ENCODE data around the gene CANT1.

The CANT1 gene

GRCh38 chr17:78974635-78975591, 34.7 kb downstream of the CANT1 start:
- Histone ChIP-seq H3K27me3 (replicated peaks; ENCODE audit: control insufficient read depth, insufficient read depth, low read length) (no peaks in the 10 kb centered on the region), H3K9ac (ENCODE audit: low read length) (peak overlapping the region; percentile 62), H3K36me3 (ENCODE audit: control insufficient read depth, insufficient read depth, low read length, severe bottlenecking) (peaks cover 31% of the 10 kb centered on the region), H3K4me1 (ENCODE audit: control insufficient read depth, insufficient read depth, low read length) (peaks cover 67% of the 10 kb centered on the region), H3K9me3 (ENCODE audit: control insufficient read depth, low read length) (no peaks in the 10 kb centered on the region), H3K4me3 (ENCODE audit: low read length) (no peak overlapping the region)
- DNase-seq (ENCODE audit: low read depth) = peak; percentile 84

DNA sequence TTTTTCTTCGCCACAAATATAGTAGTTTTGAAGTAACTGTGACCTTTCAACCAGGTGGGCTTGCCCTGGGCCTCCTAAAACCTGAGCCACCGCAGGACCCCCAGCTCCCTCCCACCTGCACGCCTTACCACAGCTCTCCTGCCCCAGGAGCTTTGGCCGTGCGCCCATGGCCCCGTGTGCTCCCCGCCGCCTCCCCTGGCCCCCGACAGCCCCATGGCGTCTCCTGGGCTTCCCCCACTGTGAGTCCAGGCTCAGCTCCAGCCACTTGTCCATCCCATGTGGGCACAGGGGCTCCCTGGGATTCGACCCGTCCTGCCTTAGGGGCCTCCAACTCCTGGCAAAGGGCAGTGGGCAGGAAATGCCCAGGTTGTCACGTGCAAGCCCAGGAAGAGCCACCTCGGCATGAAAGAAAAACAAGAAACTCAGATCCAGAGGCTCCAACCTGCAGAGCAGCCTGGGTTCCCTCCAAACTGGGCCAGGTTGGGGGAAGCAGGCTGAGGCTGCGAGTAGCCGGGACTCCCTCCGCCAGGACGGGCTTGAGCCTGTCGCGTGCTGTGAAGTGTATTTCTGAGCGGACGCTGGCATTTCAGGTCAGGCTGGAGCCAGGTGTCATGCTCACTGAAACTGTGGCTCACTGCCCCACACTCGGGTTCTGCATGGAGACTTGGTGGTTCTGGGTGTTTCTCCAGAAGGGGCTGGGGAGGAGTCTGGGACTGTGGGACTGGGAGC, 35.6 kb downstream of the CANT1 start:
- H3K9me3 ChIP-seq (ENCODE audit: control insufficient read depth, low read length) = no peaks in the 10 kb centered on the region
- DNase-seq (ENCODE audit: low read depth) = no peak
- peaks cover 34% of the 10 kb centered on the region for H3K36me3 ChIP-seq (ENCODE audit: control insufficient read depth, insufficient read depth, low read length, severe bottlenecking)
- H3K9ac ChIP-seq (ENCODE audit: low read length) = peak overlapping the region; percentile 62
- no peaks in the 10 kb centered on the region for H3K27me3 ChIP-seq (replicated peaks; ENCODE audit: control insufficient read depth, insufficient read depth, low read length)
- peaks cover 60% of the 10 kb centered on the region for H3K4me1 ChIP-seq (ENCODE audit: control insufficient read depth, insufficient read depth, low read length)
- no peak overlapping the region for H3K4me3 ChIP-seq (ENCODE audit: low read length)

DNA sequence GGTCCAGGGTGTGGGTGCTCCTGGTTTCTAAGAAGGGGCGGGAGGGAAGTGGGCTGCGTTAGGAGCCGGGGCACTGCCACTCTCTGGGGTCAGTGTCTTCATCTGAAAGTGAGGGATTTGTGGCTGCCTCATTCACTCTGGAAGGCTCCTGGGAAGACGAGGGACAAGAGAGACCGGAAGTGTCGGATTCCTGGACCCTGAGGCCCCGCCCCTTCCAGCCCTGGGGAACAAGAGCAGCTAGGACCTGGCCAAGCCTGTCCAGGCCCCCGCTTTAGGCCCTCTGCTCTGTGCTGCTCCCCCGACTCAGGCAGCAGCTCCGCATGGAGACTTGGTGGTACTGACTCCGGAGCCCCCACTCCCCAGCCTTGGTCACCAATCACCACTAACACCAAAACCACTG, 36.4 kb downstream of the CANT1 start:
- DNase-seq (ENCODE audit: low read depth) = no peak
- H3K27me3 ChIP-seq (replicated peaks; ENCODE audit: control insufficient read depth, insufficient read depth, low read length) = no peaks in the 10 kb centered on the region
- no peak overlapping the region for H3K4me3 ChIP-seq (ENCODE audit: low read length)

GRCh38 chr17:78972507-78973105, 37.0 kb downstream of the CANT1 start:
- H3K4me3 ChIP-seq (ENCODE audit: low read length) = no peak overlapping the region
- DNase-seq (ENCODE audit: low read depth) = no peak
- H3K9me3 ChIP-seq (ENCODE audit: control insufficient read depth, low read length) = no peaks in the 10 kb centered on the region
- H3K27me3 ChIP-seq (replicated peaks; ENCODE audit: control insufficient read depth, insufficient read depth, low read length) = no peaks in the 10 kb centered on the region
- H3K9ac ChIP-seq (ENCODE audit: low read length) = no peak overlapping the region
- peaks cover 46% of the 10 kb centered on the region for H3K4me1 ChIP-seq (ENCODE audit: control insufficient read depth, insufficient read depth, low read length)
- peaks cover 39% of the 10 kb centered on the region for H3K36me3 ChIP-seq (ENCODE audit: control insufficient read depth, insufficient read depth, low read length, severe bottlenecking)

More for the DNA sequence above, 36.4 kb downstream of the CANT1 start:
- H3K36me3 ChIP-seq (ENCODE audit: control insufficient read depth, insufficient read depth, low read length, severe bottlenecking) = peaks cover 39% of the 10 kb centered on the region
- no peaks in the 10 kb centered on the region for H3K9me3 ChIP-seq (ENCODE audit: control insufficient read depth, low read length)
- H3K4me1 ChIP-seq (ENCODE audit: control insufficient read depth, insufficient read depth, low read length) = peaks cover 52% of the 10 kb centered on the region
- no peak overlapping the region for H3K9ac ChIP-seq (ENCODE audit: low read length)

- H3K9ac ChIP-seq (ENCODE audit: low read length) = peak overlapping the region; percentile 45
- peaks cover 34% of the 10 kb centered on the region for H3K36me3 ChIP-seq (ENCODE audit: control insufficient read depth, insufficient read depth, low read length, severe bottlenecking)
- DNase-seq (ENCODE audit: low read depth) = no peak
- no peak overlapping the region for H3K4me3 ChIP-seq (ENCODE audit: low read length)
- H3K4me1 ChIP-seq (ENCODE audit: control insufficient read depth, insufficient read depth, low read length) = peaks cover 39% of the 10 kb centered on the region
- no peaks in the 10 kb centered on the region for H3K9me3 ChIP-seq (ENCODE audit: control insufficient read depth, low read length)
- H3K27me3 ChIP-seq (replicated peaks; ENCODE audit: control insufficient read depth, insufficient read depth, low read length) = no peaks in the 10 kb centered on the region
These were observed 37.6 kb downstream of the CANT1 start for GRCh38 chr17:78971756-78972506.

- no peak overlapping the region for H3K4me3 ChIP-seq (ENCODE audit: low read length)
- H3K27me3 ChIP-seq (replicated peaks; ENCODE audit: control insufficient read depth, insufficient read depth, low read length) = no peaks in the 10 kb centered on the region
- DNase-seq (ENCODE audit: low read depth) = peak; percentile 92
- H3K9me3 ChIP-seq (ENCODE audit: control insufficient read depth, low read length) = no peaks in the 10 kb centered on the region
- H3K9ac ChIP-seq (ENCODE audit: low read length) = peak overlapping the region; percentile 45
- peaks cover 31% of the 10 kb centered on the region for H3K4me1 ChIP-seq (ENCODE audit: control insufficient read depth, insufficient read depth, low read length)
- peaks cover 26% of the 10 kb centered on the region for H3K36me3 ChIP-seq (ENCODE audit: control insufficient read depth, insufficient read depth, low read length, severe bottlenecking)
These were observed 38.5 kb downstream of the CANT1 start for GRCh38 chr17:78970834-78971755.

DNA sequence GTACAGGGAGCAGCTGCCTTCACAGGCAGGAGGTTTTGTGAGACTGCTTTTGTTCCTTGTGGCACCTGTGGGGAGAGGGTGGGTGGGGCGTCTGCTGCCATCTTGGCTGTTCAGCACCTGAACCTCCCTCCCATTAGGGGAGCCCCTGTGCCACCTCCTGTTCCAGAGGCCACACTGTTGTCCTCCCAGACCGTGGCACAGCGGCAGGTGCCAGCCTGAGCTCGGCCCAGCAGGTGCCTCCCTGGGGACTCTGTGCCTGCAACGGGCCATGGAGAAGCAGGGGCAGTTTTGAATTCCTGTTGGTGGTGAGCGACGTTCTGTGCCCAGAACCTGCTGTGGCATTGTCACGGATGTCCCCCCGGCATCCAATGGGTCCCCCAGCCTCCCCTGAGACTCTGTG, 39.7 kb downstream of the CANT1 start:
- Histone ChIP-seq H3K4me1 (ENCODE audit: control insufficient read depth, insufficient read depth, low read length) (peaks cover 21% of the 10 kb centered on the region), H3K4me3 (ENCODE audit: low read length) (no peak overlapping the region), H3K9me3 (ENCODE audit: control insufficient read depth, low read length) (no peaks in the 10 kb centered on the region), H3K9ac (ENCODE audit: low read length) (no peak overlapping the region), H3K36me3 (ENCODE audit: control insufficient read depth, insufficient read depth, low read length, severe bottlenecking) (peaks cover 23% of the 10 kb centered on the region), H3K27me3 (replicated peaks; ENCODE audit: control insufficient read depth, insufficient read depth, low read length) (no peaks in the 10 kb centered on the region)
- no peak for DNase-seq (ENCODE audit: low read depth)

DNA sequence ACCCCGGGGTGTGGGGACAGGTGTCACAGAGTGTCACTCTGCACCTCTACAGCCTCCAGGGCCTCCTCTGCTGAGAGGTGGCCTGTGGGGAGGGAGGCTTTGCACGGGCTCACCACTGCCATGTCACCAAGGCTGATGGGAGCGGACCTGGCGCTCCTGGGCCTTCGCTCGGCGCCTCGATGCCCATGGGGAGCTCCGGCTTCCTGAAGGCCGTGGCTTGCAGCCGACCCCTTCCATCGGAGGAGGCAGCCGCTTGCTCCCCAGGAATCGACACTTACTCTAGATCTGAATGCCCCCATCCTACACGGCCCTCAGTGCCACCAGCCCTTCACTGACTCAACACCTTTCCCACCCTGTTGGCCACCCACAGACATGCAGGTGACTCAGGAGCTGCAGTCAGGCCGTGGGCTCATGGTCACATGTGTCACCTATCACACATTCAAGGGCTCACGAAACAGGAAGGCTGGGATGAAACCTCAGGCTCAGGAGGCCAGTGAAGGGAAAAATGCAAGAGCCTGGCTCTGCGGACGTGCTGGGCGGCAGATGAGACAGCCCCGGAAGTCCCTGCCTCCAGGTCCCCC, 41.7 kb downstream of the CANT1 start:
- no peaks in the 10 kb centered on the region for H3K27me3 ChIP-seq (replicated peaks; ENCODE audit: control insufficient read depth, insufficient read depth, low read length)
- no peak overlapping the region for H3K4me3 ChIP-seq (ENCODE audit: low read length)
- H3K9me3 ChIP-seq (ENCODE audit: control insufficient read depth, low read length) = no peaks in the 10 kb centered on the region
- no peak for DNase-seq (ENCODE audit: low read depth)
- H3K4me1 ChIP-seq (ENCODE audit: control insufficient read depth, insufficient read depth, low read length) = peaks cover 11% of the 10 kb centered on the region
- peaks cover 12% of the 10 kb centered on the region for H3K36me3 ChIP-seq (ENCODE audit: control insufficient read depth, insufficient read depth, low read length, severe bottlenecking)
- no peak overlapping the region for H3K9ac ChIP-seq (ENCODE audit: low read length)

DNA sequence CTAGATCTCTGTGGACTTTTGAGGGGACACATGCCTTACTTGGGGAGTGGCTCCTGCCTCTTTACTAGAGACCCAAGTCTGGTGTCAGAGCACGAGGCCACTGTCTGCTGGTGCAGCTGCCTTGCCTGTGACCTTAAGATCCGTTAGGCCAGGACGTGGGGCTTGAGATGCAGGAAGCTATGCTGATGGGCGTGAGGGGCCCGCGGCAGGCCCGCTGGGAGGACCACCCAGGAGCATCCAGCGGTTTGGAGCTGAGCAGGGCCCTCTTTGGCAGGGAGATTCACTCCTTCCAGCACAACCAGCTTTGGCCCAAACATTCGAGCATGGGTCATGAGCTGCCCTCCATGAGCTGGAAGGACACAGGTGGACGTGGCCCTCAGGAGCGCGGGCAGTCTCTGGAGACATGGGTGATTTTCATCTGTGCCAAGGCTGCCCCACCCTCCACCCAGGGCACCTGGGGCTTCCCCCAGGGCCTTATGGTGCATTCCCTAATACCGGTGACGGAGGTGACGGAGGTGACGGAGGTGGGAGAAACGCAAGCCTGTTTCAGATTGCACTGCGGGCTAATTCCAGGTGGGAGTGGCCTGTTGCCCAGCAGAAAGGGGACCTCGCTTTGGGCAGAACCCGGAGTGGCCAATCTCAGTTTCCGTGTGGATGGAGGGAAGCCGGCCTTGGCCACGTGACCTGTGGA, 42.5 kb downstream of the CANT1 start:
- H3K9me3 ChIP-seq (ENCODE audit: control insufficient read depth, low read length) = no peaks in the 10 kb centered on the region
- H3K9ac ChIP-seq (ENCODE audit: low read length) = no peak overlapping the region
- H3K4me1 ChIP-seq (ENCODE audit: control insufficient read depth, insufficient read depth, low read length) = peaks cover 17% of the 10 kb centered on the region
- no peaks in the 10 kb centered on the region for H3K27me3 ChIP-seq (replicated peaks; ENCODE audit: control insufficient read depth, insufficient read depth, low read length)
- peaks cover 12% of the 10 kb centered on the region for H3K36me3 ChIP-seq (ENCODE audit: control insufficient read depth, insufficient read depth, low read length, severe bottlenecking)
- H3K4me3 ChIP-seq (ENCODE audit: low read length) = no peak overlapping the region
- no peak for DNase-seq (ENCODE audit: low read depth)

All from adipocyte (in vitro differentiated cells).